ENCODE measurements around the gene MAD1L1.

DNA sequence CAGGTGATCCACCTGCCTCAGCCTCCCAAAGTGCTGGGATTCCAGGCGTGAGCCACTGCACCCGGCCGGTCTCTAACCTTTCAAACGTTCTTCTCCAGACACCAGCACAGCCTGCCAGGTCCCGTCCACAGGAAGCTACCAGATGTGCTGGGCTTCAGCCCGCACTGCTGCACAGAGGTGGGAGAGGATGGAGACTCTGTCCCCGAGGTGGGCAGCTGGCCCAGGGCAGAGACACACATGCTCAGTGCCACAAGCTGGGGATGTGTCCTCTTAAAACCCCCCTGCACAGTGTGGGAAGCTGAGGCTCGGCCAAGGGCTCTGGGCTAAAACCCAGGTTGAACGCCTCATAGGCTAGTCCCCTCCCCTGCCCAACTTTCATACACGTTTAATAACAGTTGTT lies 18.6 kb upstream of the MAD1L1 start:
- no peak for TF ChIP-seq POLR2AphosphoS5 (IDR thresholded peaks at IDR 0.05; ENCODE audit: low read depth, low read length)
- TF ChIP-seq TAF1 (IDR thresholded peaks at IDR 0.05; ENCODE audit: borderline replicate concordance, low read depth, low read length) = no peak
- no peak for TF ChIP-seq POLR2A (IDR thresholded peaks at IDR 0.05; ENCODE audit: low read depth, low read length)
